Ovary (tissue), 3 donors: ENCODE data around the gene GRWD1.

Source experiments
- CTCF ChIP-seq, 3 donors: fragments of 450-650 bp in 2 of 3; fragments of 200-600 bp in 1 of 3; IDR thresholded peaks; one replicate each; pipeline versions ENCODE4 v1.5.1 to v1.8.0; 2016 to 2022; ENCODE audit warnings: antibody characterized with exemption in 3 of 3, mild to moderate bottlenecking in 1 of 3
- EP300 ChIP-seq: sonication (generic); formaldehyde crosslinking; IDR thresholded peaks from one replicate; pipeline ENCODE4 v1.6.1; 2017; ENCODE audit warnings: antibody characterized with exemption
- POLR2A ChIP-seq: fragments of 450-650 bp; IDR thresholded peaks from one replicate; pipeline ENCODE4 v1.6.1; 2017; ENCODE audit warnings: antibody characterized with exemption, mild to moderate bottlenecking, moderate library complexity
- donor health status: DM: no; HTN: no; CAD: no.

GRCh38 chr19:48495396-48495795, 49.6 kb downstream of the GRWD1 start:
- TF ChIP-seq CTCF (IDR thresholded peaks at IDR 0.05) (no peak), POLR2A (no peak), EP300 (no peak)
